ENCODE data around the gene ATP8A1.
A peak's percentile ranks its signal among the peaks of the same experiment; 100 is the strongest.

The ATP8A1 gene

GRCh38 chr4:42417550-42417949, 239.4 kb downstream of the ATP8A1 start:
- DNase-seq (ENCODE audit: low spot score): no peak
- FAIRE-seq: no peak

GRCh38 chr4:42416017-42416416, 240.9 kb downstream of the ATP8A1 start:
- FAIRE-seq: no peak
- no peak for DNase-seq (ENCODE audit: low spot score)

GRCh38 chr4:42415281-42415680, 241.6 kb downstream of the ATP8A1 start:
- DNase-seq (ENCODE audit: low spot score) (no peak), FAIRE-seq (no peak)

GRCh38 chr4:42412251-42412650, 244.7 kb downstream of the ATP8A1 start:
- DNase-seq (ENCODE audit: low spot score): no peak
- peak; percentile 56 for FAIRE-seq

GRCh38 chr4:42411803-42412202, 245.1 kb downstream of the ATP8A1 start:
- FAIRE-seq (no peak), DNase-seq (ENCODE audit: low spot score) (no peak)

GRCh38 chr4:42410446-42410845, 246.5 kb downstream of the ATP8A1 start:
- DNase-seq (ENCODE audit: low spot score) (no peak), FAIRE-seq (no peak)

- DNase-seq (ENCODE audit: low spot score): no peak
- FAIRE-seq: no peak
Measured at GRCh38 chr4:42404001-42404400, 252.9 kb downstream of the ATP8A1 start.

GRCh38 chr4:42401171-42401570, 255.7 kb downstream of the ATP8A1 start:
- FAIRE-seq (no peak), DNase-seq (ENCODE audit: low spot score) (no peak)

- FAIRE-seq: no peak
- no peak for DNase-seq (ENCODE audit: low spot score)
Measured at GRCh38 chr4:42399393-42399792, 257.5 kb downstream of the ATP8A1 start.

GRCh38 chr4:42398871-42399331, 258.0 kb downstream of the ATP8A1 start:
- FAIRE-seq (no peak), DNase-seq (ENCODE audit: low spot score) (no peak)

- no peak for DNase-seq (ENCODE audit: low spot score)
Measured at GRCh38 chr4:42398171-42398870, 258.6 kb downstream of the ATP8A1 start.

GRCh38 chr4:42397635-42398170, 259.2 kb downstream of the ATP8A1 start:
- no peak for FAIRE-seq
- no peak for DNase-seq (ENCODE audit: low spot score)

More at GRCh38 chr4:42398171-42398870, 258.6 kb downstream of the ATP8A1 start:
- FAIRE-seq: no peak

- no peak for FAIRE-seq
- DNase-seq (ENCODE audit: low spot score): no peak
Measured at GRCh38 chr4:42396752-42397634, 259.9 kb downstream of the ATP8A1 start, which contains the start of gene SHISA3. SHISA3 (plus strand) TSS chr4:42397488; CDS start chr4:42398057, 569 bp downstream.

GRCh38 chr4:42396361-42396751, 260.5 kb downstream of the ATP8A1 start:
- FAIRE-seq (no peak), DNase-seq (ENCODE audit: low spot score) (no peak)

- no peak for FAIRE-seq
- no peak for DNase-seq (ENCODE audit: low spot score)
Measured at GRCh38 chr4:42395595-42395994, 261.3 kb downstream of the ATP8A1 start.

- FAIRE-seq: no peak
- no peak for DNase-seq (ENCODE audit: low spot score)
Measured at GRCh38 chr4:42392436-42392835, 264.5 kb downstream of the ATP8A1 start.

- DNase-seq (ENCODE audit: low spot score): peak; percentile 38
Measured at GRCh38 chr4:42391981-42392380, 264.9 kb downstream of the ATP8A1 start.

GRCh38 chr4:42391355-42391664, 265.6 kb downstream of the ATP8A1 start:
- DNase-seq (ENCODE audit: low spot score): no peak
- no peak for FAIRE-seq

More at GRCh38 chr4:42391981-42392380, 264.9 kb downstream of the ATP8A1 start:
- FAIRE-seq: no peak

- DNase-seq (ENCODE audit: low spot score): no peak
- FAIRE-seq: no peak
Measured at GRCh38 chr4:42390622-42391354, 266.1 kb downstream of the ATP8A1 start.

GRCh38 chr4:42385516-42385915, 271.4 kb downstream of the ATP8A1 start:
- DNase-seq (ENCODE audit: low spot score) (no peak), FAIRE-seq (no peak)

- FAIRE-seq (no peak), DNase-seq (ENCODE audit: low spot score) (no peak)
Measured at GRCh38 chr4:42381666-42382065, 275.2 kb downstream of the ATP8A1 start.

GRCh38 chr4:42377497-42377896, 279.4 kb downstream of the ATP8A1 start:
- no peak for FAIRE-seq
- DNase-seq (ENCODE audit: low spot score): no peak

Measured in RCC 7860 (cell line).